HEK293 (cell line): ENCODE measurements around the gene MTOR.

Source experiments
- CTCF ChIA-PET: fragments of 350-600 bp; formaldehyde crosslinking; extraction: SDS; loops from one replicate; lab custom pipeline; 2021; ENCODE audit warnings: antibody characterized with exemption; lab: Yijun Ruan, JAX
- POLR2A ChIA-PET: fragments of 300-600 bp; formaldehyde crosslinking; extraction: SDS; loops from one replicate; lab custom pipeline; 2020; ENCODE audit warnings: antibody characterized with exemption, inconsistent platforms; lab: Yijun Ruan, JAX
- H3K27ac ChIP-seq: fragments of 200-500 bp; sonication (Bioruptor generic); 2 replicates; pipeline ENCODE4 v1.5.1; 2014; ENCODE audit warnings: low read depth, low read length, control low read depth, inconsistent platforms; ENCODE audit errors: extremely low read depth
- H3K36me3 ChIP-seq, 2 experiments: fragments of 200-500 bp in 1 of 2; sonication (Bioruptor generic) in 1 of 2; 1 replicate in 1 of 2; 2 replicates in 1 of 2; pipeline ENCODE4 v1.5.1; 2014 to 2017; ENCODE audit warnings: inconsistent platforms in 2 of 2, low read length in 2 of 2; ENCODE audit not compliant: control insufficient read depth in 2 of 2, insufficient read depth in 1 of 2
- H3K4me1 ChIP-seq: fragments of 200-500 bp; sonication (Bioruptor generic); 2 replicates; pipeline ENCODE4 v1.5.1; 2014; ENCODE audit warnings: mild to moderate bottlenecking, low read length, inconsistent platforms; ENCODE audit not compliant: control insufficient read depth, insufficient read depth
- H3K4me3 ChIP-seq: 2 replicates; pipeline ENCODE4 v1.5.1; 2011; ENCODE audit warnings: low read depth, mild to moderate bottlenecking, control low read depth, low read length, moderate library complexity
- H3K9me3 ChIP-seq: fragments of 200-500 bp; sonication (Bioruptor generic); 2 replicates; pipeline ENCODE4 v1.5.1; 2014; ENCODE audit warnings: low read depth, low read length, inconsistent platforms; ENCODE audit not compliant: control insufficient read depth, insufficient read depth
- CTCF ChIP-seq: fragments of 450-650 bp; formaldehyde crosslinking; IDR thresholded peaks from 2 replicates; pipeline ENCODE4 v1.5.1; 2016; ENCODE audit warnings: missing biosample characterization, missing genetic modification characterization
- ZBTB20 ChIP-seq: fragments of 450-650 bp; formaldehyde crosslinking; IDR thresholded peaks from 2 replicates; pipeline ENCODE4 v1.5.1; 2016; ENCODE audit warnings: missing biosample characterization, missing genetic modification characterization

The MTOR gene

DNA sequence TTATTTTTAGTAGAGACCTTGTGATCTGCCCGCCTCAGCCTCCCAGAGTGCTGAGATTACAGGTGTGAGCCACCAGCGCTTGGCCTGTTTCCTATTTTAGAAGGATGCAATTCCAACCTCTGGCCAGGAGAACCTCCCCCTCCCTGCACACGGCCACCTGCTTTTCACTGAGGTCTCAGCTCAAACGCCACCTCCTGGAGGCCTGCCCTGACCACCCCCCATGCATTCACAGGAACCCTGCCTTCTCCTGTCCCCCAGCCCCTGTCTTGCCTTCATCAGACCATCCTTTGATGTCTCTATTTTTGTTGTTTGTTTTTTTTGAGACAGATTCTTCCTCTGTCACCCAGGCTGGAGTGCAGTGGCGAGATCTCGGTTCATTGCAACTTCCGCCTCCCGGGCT, 204.9 kb downstream of the MTOR start:
- H3K4me1 ChIP-seq, result no peaks in the 10 kb centered on the region
- no peak overlapping the region for H3K27ac ChIP-seq
- CTCF ChIA-PET, result interaction anchor here (1.2 to 3.1 kb wide), 2 partner anchors 20 to 586 kb away, joined by 3 to 20 read pairs; no protein-coding TSS in a partner anchor
- no peaks in the 10 kb centered on the region for H3K9me3 ChIP-seq
- no peak overlapping the region for H3K4me3 ChIP-seq
- POLR2A ChIA-PET, result no interaction called here
- H3K36me3 ChIP-seq, result peaks cover 19 to 61% of the 10 kb centered on the region in 2 experiments; a peak in 2 of 3 replicates
- TF ChIP-seq CTCF, result peak; percentile 63; the same call in 1 of the 2 replicates
- TF ChIP-seq ZBTB20, result no peak
